ENCODE results near the gene LMCD1. TPM values are rescaled to one million over a fixed set of nuclear protein-coding genes. Genes with fewer than 3 reads are reported as not detected.

Gene LMCD1
- total and polyA plus RNA-seq, 2 donors (not counting 1 experiment from before 2014, with no cell fraction given): 1.4 to 4.9 TPM

- Histone ChIP-seq H3K79me2 (ENCODE audit: control insufficient read depth, insufficient read depth, low read length) (no peaks in the 10 kb centered on the region), H3K27ac (ENCODE audit: low read length in 2 of 2) (no peak overlapping the region), H3K4me3 (ENCODE audit: control extremely low read depth in 1 of 5, extremely low read depth in 1 of 5, insufficient read depth in 1 of 5, low read depth in 2 of 5, low read length in 4 of 5) (no peak overlapping the region), H2AFZ (ENCODE audit: insufficient read depth, low read depth, low read length, poor library complexity, severe bottlenecking) (no peak overlapping the region), H3K4me1 (ENCODE audit: control insufficient read depth in 2 of 2, insufficient read depth in 2 of 2, low read length in 2 of 2) (peaks cover 0 to 38% of the 10 kb centered on the region in 2 donors), H4K20me1 (ENCODE audit: control insufficient read depth, insufficient read depth, low read length, poor library complexity, severe bottlenecking) (no peaks in the 10 kb centered on the region), H3K27me3 (replicated peaks in 1 of 4; ENCODE audit: control extremely low read depth in 1 of 4, control insufficient read depth in 3 of 4, insufficient read depth in 4 of 4, low read length in 3 of 4) (peaks cover 0 to 3% (median 0%) of the 10 kb centered on the region in 4 experiments), H3K36me3 (replicated peaks in 1 of 2; ENCODE audit: control extremely low read depth in 1 of 2, control insufficient read depth in 1 of 2, extremely low read depth in 1 of 2, insufficient read depth in 2 of 2, low read length in 1 of 2) (no peaks in the 10 kb centered on the region), H3K4me2 (replicated peaks; ENCODE audit: low read depth, low read length, poor library complexity, severe bottlenecking) (peak overlapping the region; percentile 72), H3K9me3 (ENCODE audit: control extremely low read depth in 1 of 3, control insufficient read depth in 2 of 3, insufficient read depth in 1 of 3, low read length in 2 of 3) (no peaks in the 10 kb centered on the region), H3K9ac (ENCODE audit: low read length) (no peak overlapping the region)
- peak overlapping the region; percentile 91 for H3K4me3 Mint-ChIP-seq
- no peaks in the 10 kb centered on the region for H3K27me3 Mint-ChIP-seq
- H3K4me1 Mint-ChIP-seq: peaks cover 40% of the 10 kb centered on the region
- intact Hi-C loops (cut with micrococcal nuclease): no loop called here
- DNase-seq (no peak), ATAC-seq (ENCODE audit: low read depth) (no peak)
- TF ChIP-seq EZH2 (IDR thresholded peaks at IDR 0.05; ENCODE audit: borderline replicate concordance, insufficient read depth, low read depth, low read length, poor library complexity, severe bottlenecking): no peak
- TF ChIP-seq, protein P1, sequence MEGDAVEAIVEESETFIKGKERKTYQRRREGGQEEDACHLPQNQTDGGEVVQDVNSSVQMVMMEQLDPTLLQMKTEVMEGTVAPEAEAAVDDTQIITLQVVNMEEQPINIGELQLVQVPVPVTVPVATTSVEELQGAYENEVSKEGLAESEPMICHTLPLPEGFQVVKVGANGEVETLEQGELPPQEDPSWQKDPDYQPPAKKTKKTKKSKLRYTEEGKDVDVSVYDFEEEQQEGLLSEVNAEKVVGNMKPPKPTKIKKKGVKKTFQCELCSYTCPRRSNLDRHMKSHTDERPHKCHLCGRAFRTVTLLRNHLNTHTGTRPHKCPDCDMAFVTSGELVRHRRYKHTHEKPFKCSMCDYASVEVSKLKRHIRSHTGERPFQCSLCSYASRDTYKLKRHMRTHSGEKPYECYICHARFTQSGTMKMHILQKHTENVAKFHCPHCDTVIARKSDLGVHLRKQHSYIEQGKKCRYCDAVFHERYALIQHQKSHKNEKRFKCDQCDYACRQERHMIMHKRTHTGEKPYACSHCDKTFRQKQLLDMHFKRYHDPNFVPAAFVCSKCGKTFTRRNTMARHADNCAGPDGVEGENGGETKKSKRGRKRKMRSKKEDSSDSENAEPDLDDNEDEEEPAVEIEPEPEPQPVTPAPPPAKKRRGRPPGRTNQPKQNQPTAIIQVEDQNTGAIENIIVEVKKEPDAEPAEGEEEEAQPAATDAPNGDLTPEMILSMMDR (IDR thresholded peaks at IDR 0.05): no peak
- H3K27ac Mint-ChIP-seq: no peak overlapping the region
- ChIA-PET CTCF (interaction anchor here (1.4 kb wide), 1 partner anchor 9 kb away, joined by 3 read pairs; no protein-coding TSS in a partner anchor), POLR2A (no interaction called here)
- WGBS (ENCODE audit: insufficient coverage): 84% methylated on average over 6 of the region's 11 CpGs
- no peaks in the 10 kb centered on the region for H3K9me3 Mint-ChIP-seq (ENCODE audit: insufficient read depth)
Observed at GRCh38 chr3:8500319-8500988, 1.2 kb upstream of the LMCD1 start.

DNA sequence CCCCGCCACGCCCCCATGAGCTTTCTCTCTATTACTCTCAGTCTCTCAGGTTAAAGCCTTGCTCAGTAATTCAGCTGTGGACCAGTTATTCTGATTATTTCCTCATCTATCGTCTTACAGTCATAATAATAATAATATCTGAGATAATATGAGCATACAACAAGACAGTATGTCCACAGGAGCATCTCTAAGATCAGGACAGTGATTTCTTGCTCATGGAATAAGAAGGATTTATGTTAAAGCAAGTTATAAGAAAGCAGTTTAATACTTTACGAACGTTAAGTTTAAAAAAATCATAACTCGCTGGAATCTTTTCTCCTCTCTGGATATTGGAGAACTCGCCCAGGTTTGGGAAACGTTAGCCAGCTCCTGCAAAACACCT, 643 bp upstream of the LMCD1 start:
- intact Hi-C loops (cut with micrococcal nuclease): no loop called here
- Mint-ChIP-seq H3K9me3 (ENCODE audit: insufficient read depth) (no peaks in the 10 kb centered on the region), H3K27ac (peak overlapping the region; percentile 80), H3K4me3 (peak overlapping the region; percentile 91), H3K27me3 (no peaks in the 10 kb centered on the region), H3K4me1 (peaks cover 40% of the 10 kb centered on the region)
- Histone ChIP-seq H3K27me3 (replicated peaks in 1 of 4; ENCODE audit: control extremely low read depth in 1 of 4, control insufficient read depth in 3 of 4, insufficient read depth in 4 of 4, low read length in 3 of 4) (peaks cover 0 to 3% (median 0%) of the 10 kb centered on the region in 4 experiments), H3K27ac (ENCODE audit: low read length in 2 of 2) (peak overlapping the region in 1 of 2 donors; percentile 17), H3K79me2 (ENCODE audit: control insufficient read depth, insufficient read depth, low read length) (no peaks in the 10 kb centered on the region), H3K4me3 (ENCODE audit: control extremely low read depth in 1 of 5, extremely low read depth in 1 of 5, insufficient read depth in 1 of 5, low read depth in 2 of 5, low read length in 4 of 5) (peak overlapping the region in 4 of 5 experiments; percentile 38 to 61 (median 50)), H3K9me3 (ENCODE audit: control extremely low read depth in 1 of 3, control insufficient read depth in 2 of 3, insufficient read depth in 1 of 3, low read length in 2 of 3) (no peaks in the 10 kb centered on the region), H3K36me3 (replicated peaks in 1 of 2; ENCODE audit: control extremely low read depth in 1 of 2, control insufficient read depth in 1 of 2, extremely low read depth in 1 of 2, insufficient read depth in 2 of 2, low read length in 1 of 2) (no peaks in the 10 kb centered on the region), H2AFZ (ENCODE audit: insufficient read depth, low read depth, low read length, poor library complexity, severe bottlenecking) (peak overlapping the region; percentile 77), H3K4me2 (replicated peaks; ENCODE audit: low read depth, low read length, poor library complexity, severe bottlenecking) (peak overlapping the region; percentile 72), H3K9ac (ENCODE audit: low read length) (peak overlapping the region; percentile 62), H3K4me1 (ENCODE audit: control insufficient read depth in 2 of 2, insufficient read depth in 2 of 2, low read length in 2 of 2) (peaks cover 0 to 38% of the 10 kb centered on the region in 2 donors), H4K20me1 (ENCODE audit: control insufficient read depth, insufficient read depth, low read length, poor library complexity, severe bottlenecking) (no peaks in the 10 kb centered on the region)
- ATAC-seq (ENCODE audit: low read depth): no peak
- no peak for TF ChIP-seq EZH2 (IDR thresholded peaks at IDR 0.05; ENCODE audit: borderline replicate concordance, insufficient read depth, low read depth, low read length, poor library complexity, severe bottlenecking)
- TF ChIP-seq, protein P1 (IDR thresholded peaks at IDR 0.05): no peak
- DNase-seq: no peak
- ChIA-PET CTCF (interaction anchor here (1.4 kb wide), 1 partner anchor 10 kb away, joined by 3 read pairs; no protein-coding TSS in a partner anchor), POLR2A (no interaction called here)
- WGBS (ENCODE audit: insufficient coverage): 3% methylated on average over 4 of the region's 8 CpGs
